Glomerular visceral epithelial cell (primary cell): ENCODE results near the gene FGF19.

Experiments used
- DNase-seq: peaks from one replicate; pipeline ENCODE4 v3.0.0-alpha.2; 2016; ENCODE audit errors: extremely low spot score

FGF19 gene

GRCh38 chr11:69703768-69704507, at the start of gene FGF19:
Gene FGF19 (minus strand): TSS chr11:69704022. CDS start chr11:69703876, 146 bp downstream.
- no peak for DNase-seq

GRCh38 chr11:69752890-69753289, 49.1 kb upstream of the FGF19 start:
- DNase-seq = no peak

- no peak for DNase-seq
Measured at GRCh38 chr11:69750875-69751597, 47.2 kb upstream of the FGF19 start.

- DNase-seq = no peak
Measured at GRCh38 chr11:69750108-69750850, 46.5 kb upstream of the FGF19 start.

GRCh38 chr11:69748637-69749036, 44.8 kb upstream of the FGF19 start:
- DNase-seq = no peak

GRCh38 chr11:69746752-69747742, 43.2 kb upstream of the FGF19 start:
- no peak for DNase-seq

- DNase-seq = no peak
Measured at GRCh38 chr11:69746140-69746539, 42.3 kb upstream of the FGF19 start.

GRCh38 chr11:69745201-69745600, 41.4 kb upstream of the FGF19 start:
- no peak for DNase-seq

- peak; percentile 69 for DNase-seq
Measured at GRCh38 chr11:69744435-69744834, 40.6 kb upstream of the FGF19 start.

- no peak for DNase-seq
Measured at GRCh38 chr11:69734841-69735240, 31.0 kb upstream of the FGF19 start.

- no peak for DNase-seq
Measured at GRCh38 chr11:69734367-69734766, 30.5 kb upstream of the FGF19 start.

GRCh38 chr11:69732910-69733309, 29.1 kb upstream of the FGF19 start:
- DNase-seq = no peak

- DNase-seq = no peak
Measured at GRCh38 chr11:69731110-69731509, 27.3 kb upstream of the FGF19 start.

GRCh38 chr11:69730500-69730899, 26.7 kb upstream of the FGF19 start:
- no peak for DNase-seq

- no peak for DNase-seq
Measured at GRCh38 chr11:69729252-69729651, 25.4 kb upstream of the FGF19 start.

- no peak for DNase-seq
Measured at GRCh38 chr11:69727266-69727665, 23.4 kb upstream of the FGF19 start.

- DNase-seq = no peak
Measured at GRCh38 chr11:69726481-69726880, 22.7 kb upstream of the FGF19 start.

GRCh38 chr11:69726019-69726418, 22.2 kb upstream of the FGF19 start:
- no peak for DNase-seq

GRCh38 chr11:69721745-69722144, 17.9 kb upstream of the FGF19 start:
- no peak for DNase-seq

- no peak for DNase-seq
Measured at GRCh38 chr11:69721106-69721505, 17.3 kb upstream of the FGF19 start.

GRCh38 chr11:69718912-69719311, 15.1 kb upstream of the FGF19 start:
- no peak for DNase-seq
